OCI-LY1 (cell line): ENCODE results near the gene FBLN7.

Source experiments
- H2AFZ ChIP-seq: fragments of 200-600 bp; sonication (generic), shearing (Covaris generic); 2 replicates; pipeline ENCODE4 v1.6.0; 2014; ENCODE audit warnings: antibody characterized with exemption, mild to moderate bottlenecking, low read length
- H3F3A ChIP-seq: fragments of 200-600 bp; sonication (generic), shearing (Covaris generic); 2 replicates; pipeline ENCODE4 v1.6.0; 2014; ENCODE audit warnings: mild to moderate bottlenecking, antibody characterized with exemption, low read length, moderate library complexity; ENCODE audit not compliant: insufficient read depth
- H3K27ac ChIP-seq: fragments of 200-600 bp; sonication (generic); 2 replicates; pipeline ENCODE4 v1.5.1; 2014; ENCODE audit warnings: low read length, mixed run types, mild to moderate bottlenecking, low read depth; ENCODE audit not compliant: poor library complexity, severe bottlenecking
- H3K27me3 ChIP-seq: fragments of 200-600 bp; sonication (generic); 2 replicates; pipeline ENCODE4 v1.6.0; 2014; ENCODE audit warnings: antibody characterized with exemption, mild to moderate bottlenecking, low read length, moderate library complexity; ENCODE audit not compliant: insufficient read depth
- H3K36me3 ChIP-seq: fragments of 200-600 bp; sonication (generic); 2 replicates; pipeline ENCODE4 v1.6.1; 2014; ENCODE audit warnings: mild to moderate bottlenecking, antibody characterized with exemption, low read length, moderate library complexity, mixed read lengths; ENCODE audit not compliant: insufficient read depth
- H3K4me1 ChIP-seq: fragments of 200-600 bp; sonication (generic); 2 replicates; pipeline ENCODE4 v1.5.1; 2014; ENCODE audit warnings: mild to moderate bottlenecking, low read length, moderate library complexity; ENCODE audit not compliant: insufficient read depth, severe bottlenecking
- H3K4me2 ChIP-seq: fragments of 200-600 bp; sonication (generic), shearing (Covaris generic); 2 replicates; pipeline ENCODE4 v1.6.1; 2014; ENCODE audit warnings: low read length
- H3K4me3 ChIP-seq: fragments of 200-600 bp; sonication (generic); 2 replicates; pipeline ENCODE4 v1.5.1; 2014; ENCODE audit warnings: low read length, low read depth, mild to moderate bottlenecking, mixed read lengths; ENCODE audit not compliant: poor library complexity, severe bottlenecking
- H3K79me2 ChIP-seq: fragments of 200-600 bp; shearing (Covaris generic); 2 replicates; pipeline ENCODE4 v1.6.1; 2016; ENCODE audit warnings: mixed run types, low read length, mixed read lengths; ENCODE audit not compliant: insufficient read depth
- H3K9ac ChIP-seq: fragments of 200-600 bp; sonication (generic), shearing (Covaris generic); 2 replicates; pipeline ENCODE4 v1.6.1; 2014; ENCODE audit warnings: mild to moderate bottlenecking, low read length, mixed read lengths
- H3K9me2 ChIP-seq: fragments of 200-600 bp; sonication (generic), shearing (Covaris generic); 2 replicates; pipeline ENCODE4 v1.6.1; 2014; ENCODE audit warnings: low read depth, mild to moderate bottlenecking, low read length, mixed read lengths
- H3K9me3 ChIP-seq: fragments of 200-600 bp; shearing (Covaris generic); 2 replicates; pipeline ENCODE4 v1.6.1; 2014; ENCODE audit warnings: low read length, mixed read lengths
- H4K20me1 ChIP-seq: fragments of 200-600 bp; sonication (generic), shearing (Covaris generic); 2 replicates; pipeline ENCODE4 v1.6.0; 2016; ENCODE audit warnings: mild to moderate bottlenecking, low read length; ENCODE audit not compliant: insufficient read depth
- EZH2 ChIP-seq: fragments of 200-600 bp; sonication (generic), shearing (Covaris generic); IDR thresholded peaks from 2 replicates; pipeline ENCODE4 v1.8.0; 2017; ENCODE audit warnings: borderline replicate concordance, mixed run types, mild to moderate bottlenecking, antibody characterized with exemption, low read length, moderate library complexity, mixed read lengths
- TF ChIP-seq, protein P1 (sequence below): fragments of 200-600 bp; sonication (generic), shearing (Covaris generic); IDR thresholded peaks from 2 replicates; pipeline ENCODE4 v1.5.1; 2017; ENCODE audit warnings: mild to moderate bottlenecking, antibody characterized with exemption, low read length, moderate library complexity, mixed read lengths

The FBLN7 gene

DNA sequence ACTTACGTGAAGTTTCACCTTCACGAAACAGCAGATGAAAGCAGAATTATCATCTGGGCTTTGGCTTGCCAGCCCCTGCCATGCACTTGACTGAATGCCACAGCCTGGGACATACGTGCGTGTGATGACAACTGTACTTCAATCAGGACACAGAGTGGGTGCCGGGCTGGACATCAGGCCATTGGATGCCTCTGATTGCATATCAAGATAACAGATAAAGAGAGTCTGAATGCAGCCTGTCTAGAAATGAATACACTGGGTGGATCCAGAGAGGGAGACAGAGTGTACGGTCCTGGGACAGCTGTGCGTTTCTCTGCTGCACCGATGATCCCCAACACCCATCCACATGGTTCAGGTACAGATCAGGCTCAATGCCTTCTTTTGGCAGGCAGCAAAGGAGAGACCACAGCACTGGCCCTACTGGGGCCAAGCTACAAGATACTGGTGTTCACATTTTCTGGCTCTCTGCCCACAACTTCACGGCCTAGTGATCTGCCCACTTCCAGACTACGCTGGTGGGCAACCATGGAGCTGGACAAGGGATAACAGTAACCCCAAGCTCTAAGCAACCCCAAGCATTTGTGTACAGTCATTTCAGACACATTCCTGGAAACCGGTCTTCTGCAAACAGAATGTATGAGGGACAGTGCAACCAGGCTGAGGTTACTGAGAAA lies 35.6 kb downstream of the FBLN7 start:
- Histone ChIP-seq H3K4me1 (peaks cover 27% of the 10 kb centered on the region), H3K79me2 (no peaks in the 10 kb centered on the region), H3K9me2 (no peaks in the 10 kb centered on the region), H2AFZ (no peak overlapping the region), H3K9ac (no peak overlapping the region; the same call in 1 of the 2 replicates), H4K20me1 (no peaks in the 10 kb centered on the region), H3K9me3 (no peaks in the 10 kb centered on the region), H3K4me3 (no peak overlapping the region), H3F3A (no peaks in the 10 kb centered on the region), H3K27me3 (no peaks in the 10 kb centered on the region), H3K4me2 (peak overlapping the region; percentile 40), H3K36me3 (no peaks in the 10 kb centered on the region), H3K27ac (peak overlapping the region; percentile 47)
- TF ChIP-seq, protein P1, sequence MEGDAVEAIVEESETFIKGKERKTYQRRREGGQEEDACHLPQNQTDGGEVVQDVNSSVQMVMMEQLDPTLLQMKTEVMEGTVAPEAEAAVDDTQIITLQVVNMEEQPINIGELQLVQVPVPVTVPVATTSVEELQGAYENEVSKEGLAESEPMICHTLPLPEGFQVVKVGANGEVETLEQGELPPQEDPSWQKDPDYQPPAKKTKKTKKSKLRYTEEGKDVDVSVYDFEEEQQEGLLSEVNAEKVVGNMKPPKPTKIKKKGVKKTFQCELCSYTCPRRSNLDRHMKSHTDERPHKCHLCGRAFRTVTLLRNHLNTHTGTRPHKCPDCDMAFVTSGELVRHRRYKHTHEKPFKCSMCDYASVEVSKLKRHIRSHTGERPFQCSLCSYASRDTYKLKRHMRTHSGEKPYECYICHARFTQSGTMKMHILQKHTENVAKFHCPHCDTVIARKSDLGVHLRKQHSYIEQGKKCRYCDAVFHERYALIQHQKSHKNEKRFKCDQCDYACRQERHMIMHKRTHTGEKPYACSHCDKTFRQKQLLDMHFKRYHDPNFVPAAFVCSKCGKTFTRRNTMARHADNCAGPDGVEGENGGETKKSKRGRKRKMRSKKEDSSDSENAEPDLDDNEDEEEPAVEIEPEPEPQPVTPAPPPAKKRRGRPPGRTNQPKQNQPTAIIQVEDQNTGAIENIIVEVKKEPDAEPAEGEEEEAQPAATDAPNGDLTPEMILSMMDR: no peak
- TF ChIP-seq EZH2: no peak

DNA sequence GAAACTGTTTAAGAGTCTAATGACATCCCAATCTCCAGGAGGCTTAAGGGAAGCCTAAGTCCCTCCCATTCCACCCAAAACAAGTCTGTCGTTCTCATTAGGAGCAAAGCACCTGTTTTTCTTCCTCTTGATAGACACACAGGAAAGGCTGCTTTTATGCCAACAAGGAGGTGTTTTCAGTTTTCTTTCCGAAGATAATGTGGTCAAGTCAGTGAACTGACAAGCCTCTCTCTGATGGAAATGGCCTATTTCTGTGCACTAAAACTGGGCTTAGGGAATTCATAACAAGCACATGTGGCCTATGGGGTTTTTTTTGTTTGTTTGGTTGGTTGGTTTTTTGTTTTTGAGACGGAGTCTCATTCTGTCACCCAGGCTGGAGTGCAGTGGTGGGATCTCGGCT lies 36.2 kb downstream of the FBLN7 start:
- Histone ChIP-seq H3K9me3 (no peaks in the 10 kb centered on the region; the same call in 1 of the 2 replicates), H3K4me3 (no peak overlapping the region), H3K4me2 (peak overlapping the region; percentile 40), H3F3A (no peaks in the 10 kb centered on the region), H3K9me2 (no peaks in the 10 kb centered on the region), H3K27me3 (no peaks in the 10 kb centered on the region; the same call in 1 of the 2 replicates), H3K4me1 (peaks cover 27% of the 10 kb centered on the region), H3K27ac (peak overlapping the region; percentile 47), H3K36me3 (no peaks in the 10 kb centered on the region; the same call in 1 of the 2 replicates), H3K79me2 (no peaks in the 10 kb centered on the region), H2AFZ (no peak overlapping the region), H4K20me1 (no peaks in the 10 kb centered on the region), H3K9ac (no peak overlapping the region; the same call in 1 of the 2 replicates)
- TF ChIP-seq EZH2: no peak
- TF ChIP-seq, protein P1: no peak

DNA sequence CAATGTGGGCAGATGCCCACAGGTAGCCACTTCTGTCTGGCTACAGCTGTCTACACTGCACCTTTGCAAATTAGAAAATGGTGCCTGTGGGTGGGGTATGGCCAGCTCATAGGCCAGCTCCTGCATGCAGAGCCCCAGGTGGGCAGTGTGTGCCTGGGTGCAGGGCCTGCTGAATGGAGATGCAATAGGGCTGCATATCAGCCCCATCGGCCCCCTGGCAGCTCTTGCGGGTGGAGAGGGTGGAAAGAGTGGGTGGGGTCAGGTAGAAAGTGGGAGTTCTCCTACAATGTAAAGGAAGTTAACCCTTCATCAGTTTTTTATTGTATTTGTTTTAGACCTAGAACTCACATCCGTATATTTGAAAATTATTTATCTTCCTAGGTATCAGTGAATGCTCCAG lies 37.1 kb downstream of the FBLN7 start:
- H3K4me2 ChIP-seq: no peak overlapping the region

More for the DNA sequence above, 37.1 kb downstream of the FBLN7 start:
- Histone ChIP-seq H3K27me3 (no peaks in the 10 kb centered on the region; the same call in 1 of the 2 replicates), H3K4me3 (no peak overlapping the region), H3K9ac (no peak overlapping the region), H3K4me1 (peaks cover 27% of the 10 kb centered on the region), H3F3A (no peaks in the 10 kb centered on the region), H3K9me2 (no peaks in the 10 kb centered on the region), H4K20me1 (no peaks in the 10 kb centered on the region), H3K79me2 (no peaks in the 10 kb centered on the region), H3K9me3 (no peaks in the 10 kb centered on the region; the same call in 1 of the 2 replicates), H3K27ac (no peak overlapping the region), H2AFZ (no peak overlapping the region), H3K36me3 (no peaks in the 10 kb centered on the region; the same call in 1 of the 2 replicates)
- TF ChIP-seq, protein P1: no peak
- TF ChIP-seq EZH2: no peak
